HG03139 (cell line): Measurements from ENCODE around the gene ATP2C2.

ENCODE experiments used
- ATAC-seq: cut with Tn5 transposase; IDR thresholded peaks from one replicate; pipeline ENCODE4 v1.9.1; 2021; ENCODE audit not compliant: unreplicated experiment

Gene ATP2C2

GRCh38 chr16:84466692-84467091, 98.4 kb downstream of the ATP2C2 start:
- ATAC-seq, result no peak

GRCh38 chr16:84467256-84467655, 98.9 kb downstream of the ATP2C2 start:
- no peak for ATAC-seq

GRCh38 chr16:84467709-84468108, 99.4 kb downstream of the ATP2C2 start:
- no peak for ATAC-seq

- ATAC-seq, result no peak
Measured at GRCh38 chr16:84471316-84471715, 103.0 kb downstream of the ATP2C2 start.

GRCh38 chr16:84471966-84472365, 103.6 kb downstream of the ATP2C2 start:
- ATAC-seq, result no peak

- no peak for ATAC-seq
Measured at GRCh38 chr16:84475643-84476240, 107.4 kb downstream of the ATP2C2 start.

- no peak for ATAC-seq
Measured at GRCh38 chr16:84476401-84476800, 108.1 kb downstream of the ATP2C2 start.

GRCh38 chr16:84477661-84478060, 109.3 kb downstream of the ATP2C2 start:
- no peak for ATAC-seq

GRCh38 chr16:84478172-84478947, 110.0 kb downstream of the ATP2C2 start:
- no peak for ATAC-seq

GRCh38 chr16:84479716-84480450, 111.5 kb downstream of the ATP2C2 start:
- no peak for ATAC-seq

- no peak for ATAC-seq
Measured at GRCh38 chr16:84481051-84481735, 112.9 kb downstream of the ATP2C2 start.

GRCh38 chr16:84482001-84482891, 113.9 kb downstream of the ATP2C2 start:
- ATAC-seq, result no peak

GRCh38 chr16:84482951-84483881, 114.9 kb downstream of the ATP2C2 start:
- no peak for ATAC-seq

- no peak for ATAC-seq
Measured at GRCh38 chr16:84483882-84484565, 115.7 kb downstream of the ATP2C2 start.

GRCh38 chr16:84484579-84485254, 116.4 kb downstream of the ATP2C2 start:
- no peak for ATAC-seq

- no peak for ATAC-seq
Measured at GRCh38 chr16:84485255-84486010, 117.1 kb downstream of the ATP2C2 start.

GRCh38 chr16:84486126-84486525, 117.8 kb downstream of the ATP2C2 start:
- no peak for ATAC-seq
